ENCODE measurements around the gene LRG1.

LRG1 gene

DNA sequence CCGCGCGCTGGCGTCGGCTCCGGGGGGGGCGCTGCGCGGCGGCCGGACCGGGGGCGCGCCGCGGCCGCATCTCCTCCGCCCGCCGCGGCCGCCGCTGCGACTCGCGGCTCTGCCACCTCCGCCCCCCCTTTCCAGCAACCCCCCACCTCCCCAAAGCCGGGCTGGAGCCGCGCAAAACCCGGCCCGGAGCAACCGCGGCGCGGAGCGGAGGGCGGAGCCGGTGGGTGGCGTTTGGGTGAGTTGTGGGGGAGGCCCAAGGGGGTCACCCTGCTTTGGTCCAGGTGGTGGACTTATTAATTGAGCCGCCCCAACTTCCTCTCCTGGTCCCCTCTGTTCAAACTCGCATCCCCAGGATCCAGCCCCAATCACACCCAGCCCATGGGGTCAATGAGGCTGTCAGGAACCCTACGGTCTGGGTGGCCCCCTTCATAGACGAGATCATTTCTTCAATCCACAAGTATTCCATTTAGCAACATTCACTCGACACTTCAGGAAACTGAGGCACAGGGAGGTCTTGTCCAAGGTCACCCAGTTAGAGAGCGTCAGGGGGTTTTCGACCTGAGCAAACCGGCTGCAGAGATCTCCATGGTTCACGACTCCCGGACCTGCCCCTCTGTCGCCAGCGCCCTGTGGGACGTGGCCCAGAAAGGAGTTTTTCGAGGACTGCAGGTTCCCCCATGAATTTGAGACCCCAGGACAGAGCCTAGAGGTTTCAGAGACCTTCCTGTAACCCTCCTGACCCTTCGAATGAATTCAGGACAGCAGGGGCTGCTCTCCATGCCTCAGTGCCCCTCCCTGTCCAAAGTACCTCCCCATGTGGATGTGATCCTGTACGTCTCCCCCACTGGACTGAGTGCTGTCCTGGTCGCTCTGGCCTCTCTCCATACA, 42.1 kb upstream of the LRG1 start (continued):
- TF ChIP-seq PRDM2 (tag by site-specific recombination; IDR thresholded peaks at IDR 0.05; ENCODE audit: borderline replicate concordance) (no peak), ZNF174 (tag by site-specific recombination; IDR thresholded peaks at IDR 0.05) (no peak), ZFP41 (tag by site-specific recombination; IDR thresholded peaks at IDR 0.05; ENCODE audit: borderline replicate concordance) (no peak), ZNF645 (tag by site-specific recombination; IDR thresholded peaks at IDR 0.05) (no peak), HOXA7 (CRISPR knock-in tag; IDR thresholded peaks at IDR 0.05; ENCODE audit: borderline replicate concordance) (no peak), ZNF19 (tag by site-specific recombination; IDR thresholded peaks at IDR 0.05; ENCODE audit: low read depth) (no peak)
- TF ChIP-seq, protein P1, sequence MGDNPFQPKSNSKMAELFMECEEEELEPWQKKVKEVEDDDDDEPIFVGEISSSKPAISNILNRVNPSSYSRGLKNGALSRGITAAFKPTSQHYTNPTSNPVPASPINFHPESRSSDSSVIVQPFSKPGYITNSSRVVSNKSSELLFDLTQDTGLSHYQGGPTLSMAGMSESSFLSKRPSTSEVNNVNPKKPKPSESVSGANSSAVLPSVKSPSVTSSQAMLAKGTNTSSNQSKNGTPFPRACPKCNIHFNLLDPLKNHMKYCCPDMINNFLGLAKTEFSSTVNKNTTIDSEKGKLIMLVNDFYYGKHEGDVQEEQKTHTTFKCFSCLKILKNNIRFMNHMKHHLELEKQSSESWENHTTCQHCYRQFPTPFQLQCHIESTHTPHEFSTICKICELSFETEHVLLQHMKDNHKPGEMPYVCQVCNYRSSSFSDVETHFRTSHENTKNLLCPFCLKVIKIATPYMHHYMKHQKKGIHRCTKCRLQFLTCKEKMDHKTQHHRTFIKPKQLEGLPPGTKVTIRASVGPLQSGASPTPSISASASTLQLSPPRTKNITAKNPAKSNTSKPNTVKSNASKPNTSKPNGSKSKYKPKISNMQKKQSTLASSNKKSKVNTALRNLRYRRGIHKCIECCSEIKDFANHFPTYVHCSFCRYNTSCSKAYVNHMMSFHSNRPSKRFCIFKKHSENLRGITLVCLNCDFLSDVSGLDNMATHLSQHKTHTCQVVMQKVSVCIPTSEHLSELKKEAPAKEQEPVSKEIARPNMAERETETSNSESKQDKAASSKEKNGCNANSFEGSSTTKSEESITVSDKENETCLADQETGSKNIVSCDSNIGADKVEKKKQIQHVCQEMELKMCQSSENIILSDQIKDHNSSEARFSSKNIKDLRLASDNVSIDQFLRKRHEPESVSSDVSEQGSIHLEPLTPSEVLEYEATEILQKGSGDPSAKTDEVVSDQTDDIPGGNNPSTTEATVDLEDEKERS (tag by site-specific recombination; IDR thresholded peaks at IDR 0.05) = no peak
- TF ChIP-seq, protein P2, sequence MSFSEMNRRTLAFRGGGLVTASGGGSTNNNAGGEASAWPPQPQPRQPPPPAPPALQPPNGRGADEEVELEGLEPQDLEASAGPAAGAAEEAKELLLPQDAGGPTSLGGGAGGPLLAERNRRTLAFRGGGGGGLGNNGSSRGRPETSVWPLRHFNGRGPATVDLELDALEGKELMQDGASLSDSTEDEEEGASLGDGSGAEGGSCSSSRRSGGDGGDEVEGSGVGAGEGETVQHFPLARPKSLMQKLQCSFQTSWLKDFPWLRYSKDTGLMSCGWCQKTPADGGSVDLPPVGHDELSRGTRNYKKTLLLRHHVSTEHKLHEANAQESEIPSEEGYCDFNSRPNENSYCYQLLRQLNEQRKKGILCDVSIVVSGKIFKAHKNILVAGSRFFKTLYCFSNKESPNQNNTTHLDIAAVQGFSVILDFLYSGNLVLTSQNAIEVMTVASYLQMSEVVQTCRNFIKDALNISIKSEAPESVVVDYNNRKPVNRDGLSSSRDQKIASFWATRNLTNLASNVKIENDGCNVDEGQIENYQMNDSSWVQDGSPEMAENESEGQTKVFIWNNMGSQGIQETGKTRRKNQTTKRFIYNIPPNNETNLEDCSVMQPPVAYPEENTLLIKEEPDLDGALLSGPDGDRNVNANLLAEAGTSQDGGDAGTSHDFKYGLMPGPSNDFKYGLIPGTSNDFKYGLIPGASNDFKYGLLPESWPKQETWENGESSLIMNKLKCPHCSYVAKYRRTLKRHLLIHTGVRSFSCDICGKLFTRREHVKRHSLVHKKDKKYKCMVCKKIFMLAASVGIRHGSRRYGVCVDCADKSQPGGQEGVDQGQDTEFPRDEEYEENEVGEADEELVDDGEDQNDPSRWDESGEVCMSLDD (tag by site-specific recombination; IDR thresholded peaks at IDR 0.05) = peak; percentile 86

- H3K9me3 ChIP-seq (ENCODE audit: control insufficient read depth, insufficient read depth, low read depth, low read length) = no peaks in the 10 kb centered on the region
- no peaks in the 10 kb centered on the region for H3K36me3 ChIP-seq (ENCODE audit: control insufficient read depth in 2 of 2, insufficient read depth in 1 of 2, low read length in 2 of 2)
- CTCF ChIA-PET = interaction anchor here (1.2 to 2.9 kb wide), 2 partner anchors 13 to 55 kb away, joined by 5 to 12 read pairs; no protein-coding TSS in a partner anchor
- H3K27ac ChIP-seq (ENCODE audit: extremely low read depth, low read depth, low read length) = no peak overlapping the region
- peak overlapping the region; percentile 39 for H3K4me3 ChIP-seq (ENCODE audit: low read depth, low read length)
- H3K4me1 ChIP-seq (ENCODE audit: control insufficient read depth, insufficient read depth, low read length) = no peaks in the 10 kb centered on the region; the same call in 1 of the 2 replicates
- POLR2A ChIA-PET = interaction anchor here (1.0 to 1.3 kb wide), 2 partner anchors 8 to 52 kb away, joined by 3 to 7 read pairs; no protein-coding TSS in a partner anchor
- TF ChIP-seq ZNF302 (tag by site-specific recombination; IDR thresholded peaks at IDR 0.05; ENCODE audit: low read depth) (no peak), ZNF157 (tag by site-specific recombination; IDR thresholded peaks at IDR 0.05) (no peak), GLIS1 (tag by site-specific recombination; IDR thresholded peaks at IDR 0.05) (peak; percentile 56), ZNF138 (tag by site-specific recombination; IDR thresholded peaks at IDR 0.05; ENCODE audit: borderline replicate concordance) (no peak), ZNF398 (tag by site-specific recombination; IDR thresholded peaks at IDR 0.05) (peak; percentile 83)
- TF ChIP-seq, protein P2 (tag by site-specific recombination; IDR thresholded peaks at IDR 0.05) = peak; percentile 68; the same call in 1 of the 2 replicates
Measured at GRCh38 chr19:4580961-4581665, 41.3 kb upstream of the LRG1 start.
